NCI-H524 treated with DMSO at 0.1 percent for 48 hours (cell line): ENCODE data around the gene WNK3.

Experiments
- DNase-seq: peaks from one replicate; lab custom pipeline; 2025; lab: John Stamatoyannopoulos, UW

WNK3 gene

GRCh38 chrX:54171091-54171490 lies 186.8 kb downstream of the WNK3 start:
- no peak for DNase-seq

GRCh38 chrX:54166915-54167314 lies 190.9 kb downstream of the WNK3 start:
- DNase-seq = no peak

- no peak for DNase-seq
Observed at GRCh38 chrX:54157561-54157960, 200.3 kb downstream of the WNK3 start.
